ENCODE measurements around the gene MBLAC1. TPM values are rescaled to one million over a fixed set of nuclear protein-coding genes. Genes with fewer than 3 reads are reported as not detected.

The MBLAC1 gene
- total and polyA plus RNA-seq, 9 of the 15 experiments (the other 6 are each of a cell fraction or from before 2014, with no cell fraction given) = 0.03 to 3.1 (median 0.52) TPM

DNA sequence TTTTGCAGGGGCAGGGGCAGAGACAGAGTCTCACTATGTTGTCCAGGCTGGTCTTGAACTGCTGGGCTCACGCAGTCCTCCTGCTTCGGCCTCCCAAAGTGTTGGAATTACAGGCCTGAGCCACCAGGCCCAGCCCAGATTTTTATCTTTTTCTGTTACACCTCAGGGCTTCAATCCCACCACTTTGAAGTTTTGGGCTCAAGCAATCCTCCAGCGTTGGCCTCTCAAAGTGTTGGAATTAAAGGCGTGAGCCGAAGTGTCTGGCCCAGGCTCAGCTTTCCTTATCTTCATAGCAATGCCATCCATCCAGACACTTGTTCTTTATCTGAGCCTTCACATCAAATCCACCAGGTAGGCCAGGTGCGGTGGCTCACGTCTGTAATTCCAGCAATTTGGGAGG, 11.7 kb upstream of the MBLAC1 start:
- H3K9me1 ChIP-seq (ENCODE audit: control insufficient read depth, insufficient read depth, low read length) = peaks cover 3% of the 10 kb centered on the region
- no peak overlapping the region for H2AFZ ChIP-seq (ENCODE audit: low read depth, low read length)
- peaks cover 11% of the 10 kb centered on the region for H3K79me2 ChIP-seq (ENCODE audit: control insufficient read depth, insufficient read depth, low read length)
- 82% methylated on average over 7 of the region's 7 CpGs for WGBS (ENCODE audit: insufficient coverage, low coverage, missing lambda C conversion rate)
- H3K27me3 ChIP-seq (ENCODE audit: control insufficient read depth in 2 of 2, insufficient read depth in 2 of 2, low read length in 2 of 2) = no peaks in the 10 kb centered on the region
- peak overlapping the region in 1 of 2 experiments; percentile 24; a peak in 1 of 4 replicates for H3K9ac ChIP-seq (ENCODE audit: insufficient read depth in 1 of 2, low read depth in 2 of 2, low read length in 2 of 2)
- 0 out of 2 replicates have a peak, but pooled peaks cover 4% of the 10 kb centered on the region for H4K20me1 ChIP-seq (replicated peaks; ENCODE audit: control insufficient read depth, insufficient read depth, low read length)
- TF ChIP-seq RNF219 (CRISPR knock-in tag; IDR thresholded peaks at IDR 0.05) = no peak
- ATAC-seq (no peak), FAIRE-seq (no peak), DNase-seq (ENCODE audit: extremely low read depth in 1 of 4, low spot score in 3 of 4) (no peak)
- intact Hi-C loops (cut with micrococcal nuclease) = no loop called here
- peaks cover 41% of the 10 kb centered on the region; the same call in 2 of the 3 replicates for H3K36me3 ChIP-seq (ENCODE audit: control insufficient read depth, insufficient read depth, low read length)
- in situ Hi-C loops (cut with MboI) = loop anchor here (10.0 kb wide), 1 partner anchor 1720 kb away; no protein-coding TSS in a partner anchor
- CTCF ChIA-PET (ENCODE audit: low intra/inter-chr PET ratio) = no interaction called here
- H3K9me3 ChIP-seq (replicated peaks; ENCODE audit: control insufficient read depth, insufficient read depth, low read depth, low read length) = no peaks in the 10 kb centered on the region
- BruUV-seq (replicated peaks) = no TSS peak
- POLR2A ChIA-PET = interaction anchor here (0.9 to 5.9 kb wide), 3 partner anchors 10 to 13 kb away, joined by 3 to 47 read pairs (median 5); partner anchors contain the start of genes AP4M1, MBLAC1 and MCM7
- H3K4me1 ChIP-seq (replicated peaks in 1 of 2; ENCODE audit: control insufficient read depth in 2 of 2, insufficient read depth in 2 of 2, low read length in 2 of 2) = peaks cover 3 to 20% of the 10 kb centered on the region in 2 experiments; a peak in 4 of 5 replicates
- no peak overlapping the region for H3K4me3 ChIP-seq
- H3K27ac ChIP-seq (ENCODE audit: extremely low read depth, low read depth, low read length) = no peak overlapping the region
- no peak overlapping the region for H3K4me2 ChIP-seq (ENCODE audit: insufficient read depth, low read length)
